CD4-positive, alpha-beta T cell (primary cell): ENCODE results near the gene FYB1. TPM values are rescaled to one million over a fixed set of nuclear protein-coding genes. Genes with fewer than 3 reads are reported as not detected.

Experiments used
- ATAC-seq: fragments of 200-7000 bp; cut with Tn5 transposase; one replicate; pipeline ENCODE4 v1.10.0; 2022; ENCODE audit warnings: mild to moderate bottlenecking; ENCODE audit not compliant: poor library complexity
- CTCF ChIA-PET: fragments of 350-600 bp; sonication (Branson Sonifier 250); formaldehyde crosslinking; loops from one replicate; lab custom pipeline; 2021; ENCODE audit warnings: antibody characterized with exemption, inconsistent platforms; lab: Charles Lee
- POLR2A ChIA-PET: fragments of 350-600 bp; sonication (Branson Sonifier 250); formaldehyde crosslinking; loops from one replicate; lab custom pipeline; 2021; ENCODE audit warnings: antibody characterized with exemption, inconsistent platforms; lab: Charles Lee
- DNase-seq, 14 experiments: peaks; one replicate each; pipeline ENCODE4 v3.0.0-alpha.2; 2013 to 2020; ENCODE audit warnings: mixed read lengths in 2 of 14
- H3K27ac ChIP-seq, 2 donors: one replicate each; pipeline versions ENCODE4 v1.5.1 to v1.7.0; 2013; ENCODE audit warnings: low read length in 2 of 2, low read depth in 1 of 2, mild to moderate bottlenecking in 1 of 2
- H3K27me3 ChIP-seq, 2 experiments: 1 replicate in 1 of 2; 2 replicates in 1 of 2; pipeline versions ENCODE4 v1.6.1 to v1.7.0; 2013; ENCODE audit warnings: low read length in 2 of 2, control low read depth in 1 of 2, mild to moderate bottlenecking in 1 of 2, moderate library complexity in 1 of 2; ENCODE audit not compliant: insufficient read depth in 2 of 2, control insufficient read depth in 1 of 2
- H3K36me3 ChIP-seq: one replicate; pipeline ENCODE4 v1.6.1; 2013; ENCODE audit warnings: low read length, control low read depth; ENCODE audit not compliant: insufficient read depth
- H3K4me1 ChIP-seq: one replicate; pipeline ENCODE4 v1.6.1; 2013; ENCODE audit warnings: low read length, control low read depth; ENCODE audit not compliant: insufficient read depth
- H3K4me3 ChIP-seq: one replicate; pipeline ENCODE4 v1.5.1; 2013; ENCODE audit warnings: mild to moderate bottlenecking, low read length, moderate library complexity
- H3K9me3 ChIP-seq, 2 experiments: 1 replicate in 1 of 2; 2 replicates in 1 of 2; pipeline versions ENCODE4 v1.6.1 to v1.7.0; 2013; ENCODE audit warnings: low read length in 2 of 2, mild to moderate bottlenecking in 2 of 2, control low read depth in 1 of 2, moderate library complexity in 1 of 2; ENCODE audit not compliant: control insufficient read depth in 1 of 2, insufficient read depth in 1 of 2
- H3K27ac Mint-ChIP-seq: one replicate; pipeline ENCODE4 v1.8.0; 2020; ENCODE audit warnings: mixed read lengths
- H3K27me3 Mint-ChIP-seq: one replicate; pipeline ENCODE4 v1.8.0; 2021; ENCODE audit warnings: mixed read lengths
- H3K36me3 Mint-ChIP-seq: one replicate; pipeline ENCODE4 v1.8.0; 2021; ENCODE audit warnings: low read depth, mixed read lengths
- H3K4me1 Mint-ChIP-seq: one replicate; pipeline ENCODE4 v1.8.0; 2021; ENCODE audit warnings: low read depth, mixed read lengths
- H3K4me3 Mint-ChIP-seq: one replicate; pipeline ENCODE4 v1.8.0; 2020; ENCODE audit warnings: mild to moderate bottlenecking, mixed read lengths
- H3K9me3 Mint-ChIP-seq: one replicate; pipeline ENCODE4 v1.8.0; 2020; ENCODE audit warnings: mixed read lengths
- intact Hi-C, 2 experiments: fragments of 100-400 bp; cut with DNase I in 1 of 2; cut with micrococcal nuclease in 1 of 2; formaldehyde crosslinking; loops; one replicate each; pipeline versions ENCODE4 v1.15.1 to v1.9.0; 2023 to 2025; cut with DNase I, micrococcal nuclease
- total RNA-seq, 174 experiments: library from RNA in 2 of 174; stranded (reverse) in 2 of 174; gene quantifications; one replicate each; pipeline ENCODE4 v1.2.3 and lab custom pipeline; 2021 to 2026
- TF ChIP-seq, protein P1 (sequence below): fragments of 200-600 bp; IDR thresholded peaks from one replicate; pipeline ENCODE4 v1.8.0; 2022; ENCODE audit warnings: antibody characterized with exemption, mild to moderate bottlenecking

FYB1 gene
- total RNA-seq, 2 experiments from 2014 or later: 478 to 497 TPM

GRCh38 chr5:39254671-39255070 is 35.3 kb upstream of the FYB1 start:
- Mint-ChIP-seq H3K36me3 (no peaks in the 10 kb centered on the region), H3K27me3 (no peaks in the 10 kb centered on the region), H3K9me3 (no peaks in the 10 kb centered on the region), H3K4me3 (no peak overlapping the region), H3K4me1 (no peaks in the 10 kb centered on the region), H3K27ac (no peak overlapping the region)
- H3K27me3 ChIP-seq: no peaks in the 10 kb centered on the region
- DNase-seq (no peak), ATAC-seq (no peak)
- no peaks in the 10 kb centered on the region for H3K4me1 ChIP-seq
- no peaks in the 10 kb centered on the region for H3K36me3 ChIP-seq
- CTCF ChIA-PET: no interaction called here
- no peak overlapping the region for H3K4me3 ChIP-seq
- no peak overlapping the region for H3K27ac ChIP-seq
- TF ChIP-seq, protein P1, sequence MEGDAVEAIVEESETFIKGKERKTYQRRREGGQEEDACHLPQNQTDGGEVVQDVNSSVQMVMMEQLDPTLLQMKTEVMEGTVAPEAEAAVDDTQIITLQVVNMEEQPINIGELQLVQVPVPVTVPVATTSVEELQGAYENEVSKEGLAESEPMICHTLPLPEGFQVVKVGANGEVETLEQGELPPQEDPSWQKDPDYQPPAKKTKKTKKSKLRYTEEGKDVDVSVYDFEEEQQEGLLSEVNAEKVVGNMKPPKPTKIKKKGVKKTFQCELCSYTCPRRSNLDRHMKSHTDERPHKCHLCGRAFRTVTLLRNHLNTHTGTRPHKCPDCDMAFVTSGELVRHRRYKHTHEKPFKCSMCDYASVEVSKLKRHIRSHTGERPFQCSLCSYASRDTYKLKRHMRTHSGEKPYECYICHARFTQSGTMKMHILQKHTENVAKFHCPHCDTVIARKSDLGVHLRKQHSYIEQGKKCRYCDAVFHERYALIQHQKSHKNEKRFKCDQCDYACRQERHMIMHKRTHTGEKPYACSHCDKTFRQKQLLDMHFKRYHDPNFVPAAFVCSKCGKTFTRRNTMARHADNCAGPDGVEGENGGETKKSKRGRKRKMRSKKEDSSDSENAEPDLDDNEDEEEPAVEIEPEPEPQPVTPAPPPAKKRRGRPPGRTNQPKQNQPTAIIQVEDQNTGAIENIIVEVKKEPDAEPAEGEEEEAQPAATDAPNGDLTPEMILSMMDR: no peak
- H3K9me3 ChIP-seq: no peaks in the 10 kb centered on the region
- POLR2A ChIA-PET: no interaction called here
- intact Hi-C loops: no loop called here

DNA sequence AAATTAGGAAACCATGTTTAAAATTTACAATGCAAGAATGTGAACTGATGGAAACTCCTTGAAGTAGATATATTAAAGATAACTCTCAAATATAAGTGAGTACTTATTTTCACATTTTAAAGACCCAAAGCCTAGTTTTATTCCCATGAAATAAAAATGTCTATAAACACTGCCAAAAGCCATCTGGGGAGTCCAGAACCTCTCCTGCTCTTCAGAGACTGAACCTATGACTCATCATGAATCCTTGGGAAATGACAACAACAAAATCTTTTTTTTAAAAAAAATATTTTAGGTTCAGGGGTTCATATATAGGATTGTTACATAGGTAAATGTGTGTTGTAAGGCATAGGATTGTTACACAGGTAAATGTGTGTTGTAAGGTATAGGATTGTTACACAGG is 33.8 kb upstream of the FYB1 start:
- Mint-ChIP-seq H3K4me1 (no peaks in the 10 kb centered on the region), H3K27ac (no peak overlapping the region), H3K36me3 (no peaks in the 10 kb centered on the region), H3K4me3 (no peak overlapping the region), H3K9me3 (no peaks in the 10 kb centered on the region), H3K27me3 (no peaks in the 10 kb centered on the region)
- Histone ChIP-seq H3K4me1 (no peaks in the 10 kb centered on the region), H3K27ac (no peak overlapping the region), H3K4me3 (no peak overlapping the region), H3K36me3 (no peaks in the 10 kb centered on the region), H3K9me3 (no peaks in the 10 kb centered on the region), H3K27me3 (no peaks in the 10 kb centered on the region)
- TF ChIP-seq, protein P1: no peak
- CTCF ChIA-PET: interaction anchor here (1.3 kb wide), 1 partner anchor 35 kb away, joined by 3 read pairs; no protein-coding TSS in a partner anchor
- DNase-seq (no peak), ATAC-seq (no peak)
- POLR2A ChIA-PET: no interaction called here
- intact Hi-C loops: no loop called here

DNA sequence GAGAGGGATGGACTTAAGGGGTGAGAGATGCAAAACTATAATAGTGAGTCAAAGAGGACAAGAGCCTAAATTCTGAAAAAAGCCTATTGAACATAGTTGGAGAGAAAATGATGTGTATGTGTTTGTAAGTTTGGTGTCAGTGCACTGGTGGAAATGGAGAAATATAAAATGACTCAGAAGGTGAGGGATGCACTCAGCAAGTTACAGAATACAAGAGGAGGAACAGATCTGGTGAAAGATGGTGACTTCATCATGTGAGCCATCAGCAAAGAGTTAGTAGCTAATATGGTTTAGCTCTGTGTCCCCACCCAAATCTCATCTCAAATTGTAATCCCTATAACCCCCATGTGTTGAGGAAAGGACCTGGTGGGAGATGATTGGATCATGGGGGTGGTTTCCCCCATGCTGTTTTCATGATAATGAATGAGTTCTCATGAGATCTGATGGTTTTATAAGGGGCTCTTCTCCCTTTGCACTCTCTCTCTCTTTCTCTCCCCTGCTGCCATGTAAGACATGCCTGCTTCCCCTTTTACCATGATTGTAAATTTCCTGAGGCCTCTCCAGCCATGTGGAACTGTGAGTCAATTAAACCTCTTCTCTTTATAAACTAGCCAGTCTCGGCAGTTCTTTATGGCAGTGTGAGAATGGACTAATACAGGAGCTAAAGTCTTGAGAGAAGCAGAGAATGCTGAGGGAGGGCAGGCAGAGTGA is 30.4 kb upstream of the FYB1 start:
- CTCF ChIA-PET: interaction anchor here (1.3 kb wide), 1 partner anchor 32 kb away, joined by 3 read pairs; no protein-coding TSS in a partner anchor
- Histone ChIP-seq H3K9me3 (no peaks in the 10 kb centered on the region), H3K27ac (no peak overlapping the region), H3K36me3 (no peaks in the 10 kb centered on the region), H3K4me3 (no peak overlapping the region), H3K27me3 (no peaks in the 10 kb centered on the region), H3K4me1 (no peaks in the 10 kb centered on the region)
- ATAC-seq (no peak), DNase-seq (no peak)
- H3K36me3 Mint-ChIP-seq: no peaks in the 10 kb centered on the region
- intact Hi-C loops: no loop called here
- POLR2A ChIA-PET: no interaction called here
- H3K27ac Mint-ChIP-seq: no peak overlapping the region
- TF ChIP-seq, protein P1: no peak
- no peak overlapping the region for H3K4me3 Mint-ChIP-seq
- no peaks in the 10 kb centered on the region for H3K27me3 Mint-ChIP-seq
- H3K9me3 Mint-ChIP-seq: no peaks in the 10 kb centered on the region
- H3K4me1 Mint-ChIP-seq: no peaks in the 10 kb centered on the region
